ENCODE data around the gene B3GNT3. TPM values are rescaled to one million over a fixed set of nuclear protein-coding genes. Genes with fewer than 3 reads are reported as not detected.
A peak's percentile ranks its signal among the peaks of the same experiment; 100 is the strongest.
"Not testable (repeated sequence)": the region's sequence is repeated elsewhere in the genome, so short reads cannot be mapped to it uniquely, and the experiment has no call there.

The B3GNT3 gene
- total RNA-seq, 2 donors from 2014 or later = 5.2 to 11.9 TPM

- Histone ChIP-seq H3K27me3 (replicated peaks; ENCODE audit: insufficient read depth) (no peaks in the 10 kb centered on the region), H3K36me3 (no peaks in the 10 kb centered on the region), H3K27ac (peak overlapping the region in 1 of 2 donors; percentile 65), H3K9me3 (no peaks in the 10 kb centered on the region), H3K4me1 (replicated peaks) (no peaks in the 10 kb centered on the region), H3K4me3 (no peak overlapping the region)
- TF ChIP-seq CTCF (IDR thresholded peaks at IDR 0.05) (no peak), POLR2AphosphoS5 (IDR thresholded peaks at IDR 0.05) (peak; percentile 59)
- peak; percentile 47 for DNase-seq (ENCODE audit: low spot score)
- WGBS = 51% methylated on average over 11 of the region's 11 CpGs
- intact Hi-C loops (cut with DNase I) = no loop called here
Measured at GRCh38 chr19:17797424-17798201, 2.7 kb downstream of the B3GNT3 start.

GRCh38 chr19:17798599-17798998 is 3.7 kb downstream of the B3GNT3 start:
- DNase-seq (ENCODE audit: low spot score); H3K9me3 ChIP-seq; H3K27ac ChIP-seq; H3K4me3 ChIP-seq; H3K4me1 ChIP-seq (replicated peaks); H3K36me3 ChIP-seq; intact Hi-C loops (cut with DNase I); H3K27me3 ChIP-seq (replicated peaks; ENCODE audit: insufficient read depth): not testable (repeated sequence)
- WGBS = 91% methylated on average over 3 of the region's 3 CpGs

GRCh38 chr19:17802137-17802858 is 7.4 kb downstream of the B3GNT3 start:
- DNase-seq (ENCODE audit: low spot score) = no peak
- Histone ChIP-seq H3K4me3 (no peak overlapping the region), H3K9me3 (no peaks in the 10 kb centered on the region), H3K27ac (no peak overlapping the region), H3K36me3 (no peaks in the 10 kb centered on the region), H3K4me1 (replicated peaks) (no peaks in the 10 kb centered on the region), H3K27me3 (replicated peaks; ENCODE audit: insufficient read depth) (no peaks in the 10 kb centered on the region)
- intact Hi-C loops (cut with DNase I) = no loop called here
- TF ChIP-seq CTCF (IDR thresholded peaks at IDR 0.05) = no peak
- TF ChIP-seq POLR2AphosphoS5 (IDR thresholded peaks at IDR 0.05) = no peak
- TF ChIP-seq POLR2A (IDR thresholded peaks at IDR 0.05) = no peak
- WGBS = 56% methylated on average over 12 of the region's 12 CpGs

- DNase-seq (ENCODE audit: low spot score) = no peak
- Histone ChIP-seq H3K4me3 (no peak overlapping the region), H3K36me3 (no peaks in the 10 kb centered on the region), H3K27me3 (replicated peaks; ENCODE audit: insufficient read depth) (no peaks in the 10 kb centered on the region), H3K4me1 (replicated peaks) (no peaks in the 10 kb centered on the region), H3K27ac (no peak overlapping the region), H3K9me3 (no peaks in the 10 kb centered on the region)
- intact Hi-C loops (cut with DNase I) = no loop called here
- TF ChIP-seq POLR2AphosphoS5 (IDR thresholded peaks at IDR 0.05) (no peak), POLR2A (IDR thresholded peaks at IDR 0.05) (no peak), CTCF (IDR thresholded peaks at IDR 0.05) (no peak)
- 47% methylated on average over 14 of the region's 14 CpGs for WGBS
Measured at GRCh38 chr19:17803264-17803896, 8.4 kb downstream of the B3GNT3 start.

GRCh38 chr19:17805427-17805826 is 10.5 kb downstream of the B3GNT3 start:
- H3K27me3 ChIP-seq (replicated peaks; ENCODE audit: insufficient read depth) = no peaks in the 10 kb centered on the region

More at GRCh38 chr19:17805427-17805826, 10.5 kb downstream of the B3GNT3 start:
- Histone ChIP-seq H3K4me1 (replicated peaks) (no peaks in the 10 kb centered on the region), H3K36me3 (no peaks in the 10 kb centered on the region), H3K4me3 (no peak overlapping the region), H3K9me3 (no peaks in the 10 kb centered on the region), H3K27ac (no peak overlapping the region)
- WGBS = 90% methylated on average over 4 of the region's 4 CpGs
- no peak for DNase-seq (ENCODE audit: low spot score)
- intact Hi-C loops (cut with DNase I) = no loop called here
- no peak for TF ChIP-seq POLR2AphosphoS5 (IDR thresholded peaks at IDR 0.05)
- no peak for TF ChIP-seq CTCF (IDR thresholded peaks at IDR 0.05)
- TF ChIP-seq POLR2A (IDR thresholded peaks at IDR 0.05) = no peak
